ENCODE measurements around the gene EZH1. TPM values are rescaled to one million over a fixed set of nuclear protein-coding genes. Genes with fewer than 3 reads are reported as not detected.
"Not testable (repeated sequence)": the region's sequence is repeated elsewhere in the genome, so short reads cannot be mapped to it uniquely, and the experiment has no call there.

EZH1 gene
- total RNA-seq, 1 donor from 2014 or later = 13.0 TPM

DNA sequence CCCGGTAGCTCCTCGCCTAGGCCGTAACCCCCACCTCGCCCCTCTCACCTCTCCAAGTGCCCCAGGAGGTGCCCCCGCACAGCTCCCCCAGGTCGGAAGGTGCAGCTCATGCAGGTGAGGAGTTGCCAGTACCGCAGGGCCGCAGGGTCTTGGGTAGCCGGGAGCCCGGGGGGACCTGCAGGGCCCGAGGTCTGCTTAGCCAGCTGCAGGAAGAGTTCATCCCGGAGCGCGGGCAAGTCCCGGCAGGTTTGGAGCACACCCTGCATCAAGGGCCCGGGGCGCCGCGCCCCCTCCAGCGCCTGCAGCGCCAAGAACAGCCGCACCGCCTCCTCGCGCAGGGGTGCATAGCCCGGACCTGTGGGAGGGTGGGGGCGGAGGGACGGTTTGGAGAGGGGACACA, 72.8 kb downstream of the EZH1 start:
- Histone ChIP-seq H3K9me3 (ENCODE audit: control insufficient read depth in 3 of 3, low read length in 3 of 3) (no peaks in the 10 kb centered on the region), H3K4me3 (ENCODE audit: low read length in 3 of 3) (no peak overlapping the region), H3K4me1 (ENCODE audit: control insufficient read depth in 3 of 3, insufficient read depth in 3 of 3, low read length in 3 of 3) (peaks cover 41 to 76% (median 50%) of the 10 kb centered on the region in 3 donors), H3K27me3 (ENCODE audit: control insufficient read depth in 3 of 3, insufficient read depth in 3 of 3, low read length in 3 of 3) (no peaks in the 10 kb centered on the region), H3K36me3 (ENCODE audit: control insufficient read depth in 3 of 3, insufficient read depth in 3 of 3, low read length in 3 of 3) (peaks cover 42 to 50% (median 47%) of the 10 kb centered on the region in 3 donors), H3K27ac (ENCODE audit: low read depth, low read length) (peak overlapping the region; percentile 97), H3K9ac (ENCODE audit: low read depth in 1 of 3, low read length in 3 of 3) (no peak overlapping the region)

- Histone ChIP-seq H3K9ac (ENCODE audit: low read depth in 1 of 3, low read length in 3 of 3) (no peak overlapping the region), H3K27ac (ENCODE audit: low read depth, low read length) (no peak overlapping the region), H3K36me3 (ENCODE audit: control insufficient read depth in 3 of 3, insufficient read depth in 3 of 3, low read length in 3 of 3) (peaks cover 48 to 59% (median 51%) of the 10 kb centered on the region in 3 donors), H3K4me1 (ENCODE audit: control insufficient read depth in 3 of 3, insufficient read depth in 3 of 3, low read length in 3 of 3) (peaks cover 48 to 84% (median 57%) of the 10 kb centered on the region in 3 donors), H3K27me3 (ENCODE audit: control insufficient read depth in 3 of 3, insufficient read depth in 3 of 3, low read length in 3 of 3) (no peaks in the 10 kb centered on the region), H3K4me3 (ENCODE audit: low read length in 3 of 3) (no peak overlapping the region), H3K9me3 (ENCODE audit: control insufficient read depth in 3 of 3, low read length in 3 of 3) (no peaks in the 10 kb centered on the region)
Measured at GRCh38 chr17:42670789-42671657, 73.8 kb downstream of the EZH1 start.

GRCh38 chr17:42669977-42670788, 74.7 kb downstream of the EZH1 start:
- Histone ChIP-seq H3K9me3 (ENCODE audit: control insufficient read depth in 3 of 3, low read length in 3 of 3) (no peaks in the 10 kb centered on the region), H3K4me1 (ENCODE audit: control insufficient read depth in 3 of 3, insufficient read depth in 3 of 3, low read length in 3 of 3) (peaks cover 54 to 85% (median 57%) of the 10 kb centered on the region in 3 donors), H3K9ac (ENCODE audit: low read depth in 1 of 3, low read length in 3 of 3) (peak overlapping the region in 1 of 3 donors; percentile 57), H3K36me3 (ENCODE audit: control insufficient read depth in 3 of 3, insufficient read depth in 3 of 3, low read length in 3 of 3) (peaks cover 53 to 63% (median 56%) of the 10 kb centered on the region in 3 donors), H3K27me3 (ENCODE audit: control insufficient read depth in 3 of 3, insufficient read depth in 3 of 3, low read length in 3 of 3) (no peaks in the 10 kb centered on the region), H3K27ac (ENCODE audit: low read depth, low read length) (peak overlapping the region; percentile 36), H3K4me3 (ENCODE audit: low read length in 3 of 3) (no peak overlapping the region)

DNA sequence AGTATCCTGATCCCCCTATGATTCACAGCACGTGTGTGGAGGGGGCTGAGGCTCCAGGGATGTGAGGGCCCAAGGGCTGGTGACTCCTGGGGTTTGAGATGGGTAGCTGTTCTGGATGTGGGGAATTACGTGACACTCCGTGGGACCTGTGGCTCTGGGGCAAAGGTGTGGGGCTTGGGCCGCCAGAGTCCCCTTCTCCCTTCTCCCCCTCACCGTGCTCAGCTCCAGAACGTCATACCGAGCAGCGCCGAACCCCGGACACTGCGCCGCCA, 75.2 kb downstream of the EZH1 start:
- H3K4me1 ChIP-seq (ENCODE audit: control insufficient read depth in 3 of 3, insufficient read depth in 3 of 3, low read length in 3 of 3) = peaks cover 52 to 83% (median 55%) of the 10 kb centered on the region in 3 donors
- peaks cover 53 to 63% (median 56%) of the 10 kb centered on the region in 3 donors for H3K36me3 ChIP-seq (ENCODE audit: control insufficient read depth in 3 of 3, insufficient read depth in 3 of 3, low read length in 3 of 3)
- no peaks in the 10 kb centered on the region for H3K27me3 ChIP-seq (ENCODE audit: control insufficient read depth in 3 of 3, insufficient read depth in 3 of 3, low read length in 3 of 3)
- H3K4me3 ChIP-seq (ENCODE audit: low read length in 3 of 3) = no peak overlapping the region
- H3K9me3 ChIP-seq (ENCODE audit: control insufficient read depth in 3 of 3, low read length in 3 of 3) = no peaks in the 10 kb centered on the region
- peak overlapping the region in 2 of 3 donors; percentile 43 to 57 for H3K9ac ChIP-seq (ENCODE audit: low read depth in 1 of 3, low read length in 3 of 3)
- peak overlapping the region; percentile 36 for H3K27ac ChIP-seq (ENCODE audit: low read depth, low read length)

GRCh38 chr17:42667088-42667951, 77.5 kb downstream of the EZH1 start:
- Histone ChIP-seq H3K27me3 (ENCODE audit: control insufficient read depth in 3 of 3, insufficient read depth in 3 of 3, low read length in 3 of 3) (no peaks in the 10 kb centered on the region), H3K9ac (ENCODE audit: low read depth in 1 of 3, low read length in 3 of 3) (peak overlapping the region in 2 of 3 donors; percentile 68 to 70), H3K4me1 (ENCODE audit: control insufficient read depth in 3 of 3, insufficient read depth in 3 of 3, low read length in 3 of 3) (peaks cover 34 to 60% (median 40%) of the 10 kb centered on the region in 3 donors), H3K36me3 (ENCODE audit: control insufficient read depth in 3 of 3, insufficient read depth in 3 of 3, low read length in 3 of 3) (peaks cover 44 to 54% (median 49%) of the 10 kb centered on the region in 3 donors), H3K27ac (ENCODE audit: low read depth, low read length) (peak overlapping the region; percentile 71), H3K4me3 (ENCODE audit: low read length in 3 of 3) (peak overlapping the region in 2 of 3 donors; percentile 6 to 14), H3K9me3 (ENCODE audit: control insufficient read depth in 3 of 3, low read length in 3 of 3) (no peaks in the 10 kb centered on the region)

DNA sequence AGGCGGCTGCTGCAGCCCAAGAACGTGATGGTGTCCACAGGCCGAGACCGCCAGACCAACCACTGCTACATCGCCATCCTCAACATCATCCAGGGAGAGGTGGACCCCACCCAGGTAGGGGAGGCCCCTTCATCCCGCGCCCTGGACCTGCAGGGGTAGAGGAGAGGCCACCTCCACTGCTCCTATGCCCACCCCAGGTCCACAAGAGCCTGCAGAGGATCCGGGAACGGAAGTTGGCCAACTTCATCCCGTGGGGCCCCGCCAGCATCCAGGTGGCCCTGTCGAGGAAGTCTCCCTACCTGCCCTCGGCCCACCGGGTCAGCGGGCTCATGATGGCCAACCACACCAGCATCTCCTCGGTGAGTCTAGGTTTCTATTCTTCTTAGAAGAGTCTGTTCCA, 78.7 kb downstream of the EZH1 start:
- not testable (repeated sequence) for H3K27ac ChIP-seq (ENCODE audit: low read depth, low read length); H3K9me3 ChIP-seq (ENCODE audit: control insufficient read depth in 3 of 3, low read length in 3 of 3); H3K4me3 ChIP-seq (ENCODE audit: low read length in 3 of 3); H3K27me3 ChIP-seq (ENCODE audit: control insufficient read depth in 3 of 3, insufficient read depth in 3 of 3, low read length in 3 of 3); H3K9ac ChIP-seq (ENCODE audit: low read depth in 1 of 3, low read length in 3 of 3)
- Histone ChIP-seq H3K4me1 (ENCODE audit: control insufficient read depth in 3 of 3, insufficient read depth in 3 of 3, low read length in 3 of 3) (peaks cover 34 to 49% (median 40%) of the 10 kb centered on the region in 3 donors), H3K36me3 (ENCODE audit: control insufficient read depth in 3 of 3, insufficient read depth in 3 of 3, low read length in 3 of 3) (peaks cover 38 to 46% (median 42%) of the 10 kb centered on the region in 3 donors)

GRCh38 chr17:42665581-42666001, 79.2 kb downstream of the EZH1 start:
- peaks cover 34 to 41% (median 40%) of the 10 kb centered on the region in 3 donors for H3K36me3 ChIP-seq (ENCODE audit: control insufficient read depth in 3 of 3, insufficient read depth in 3 of 3, low read length in 3 of 3)
- no peaks in the 10 kb centered on the region for H3K27me3 ChIP-seq (ENCODE audit: control insufficient read depth in 3 of 3, insufficient read depth in 3 of 3, low read length in 3 of 3)
- no peaks in the 10 kb centered on the region for H3K9me3 ChIP-seq (ENCODE audit: control insufficient read depth in 3 of 3, low read length in 3 of 3)
- peaks cover 35 to 48% (median 40%) of the 10 kb centered on the region in 3 donors for H3K4me1 ChIP-seq (ENCODE audit: control insufficient read depth in 3 of 3, insufficient read depth in 3 of 3, low read length in 3 of 3)
- H3K4me3 ChIP-seq (ENCODE audit: low read length in 3 of 3) = no peak overlapping the region
- no peak overlapping the region for H3K27ac ChIP-seq (ENCODE audit: low read depth, low read length)
- H3K9ac ChIP-seq (ENCODE audit: low read depth in 1 of 3, low read length in 3 of 3) = no peak overlapping the region

DNA sequence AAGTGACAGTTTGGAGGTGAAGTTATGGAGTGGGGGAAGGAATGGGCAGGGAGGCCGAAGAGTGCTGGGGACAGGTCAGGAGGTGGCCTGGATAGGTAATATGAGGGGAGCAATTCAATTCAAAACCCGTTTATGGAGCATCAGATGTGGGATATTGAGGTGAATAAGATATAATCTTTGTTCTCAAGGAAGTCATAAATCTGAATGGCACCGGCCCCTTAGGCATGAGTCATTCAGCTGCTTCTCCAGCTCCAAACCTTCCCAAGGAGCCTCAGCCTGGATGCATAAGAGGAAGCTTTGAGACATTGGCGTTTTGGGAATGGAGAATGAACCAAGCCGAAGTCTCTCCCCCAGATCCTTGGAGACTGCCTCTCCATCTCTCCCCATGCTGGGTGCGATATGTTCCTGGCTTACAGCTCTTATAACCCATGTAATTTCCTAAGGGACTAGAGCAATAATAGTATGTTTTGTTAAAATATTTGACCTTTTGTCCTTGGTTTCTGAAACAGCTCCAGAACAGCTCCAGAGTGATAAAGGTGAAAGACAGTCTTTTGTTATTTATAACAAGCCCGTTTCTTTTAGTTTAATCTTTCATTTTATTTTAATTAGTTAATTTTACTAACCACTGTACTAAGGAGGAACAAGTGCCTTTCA, 84.0 kb downstream of the EZH1 start:
- Histone ChIP-seq H3K27ac (ENCODE audit: low read depth, low read length) (no peak overlapping the region), H3K9ac (ENCODE audit: low read depth in 1 of 3, low read length in 3 of 3) (no peak overlapping the region), H3K27me3 (ENCODE audit: control insufficient read depth in 3 of 3, insufficient read depth in 3 of 3, low read length in 3 of 3) (no peaks in the 10 kb centered on the region), H3K9me3 (ENCODE audit: control insufficient read depth in 3 of 3, low read length in 3 of 3) (no peaks in the 10 kb centered on the region), H3K4me1 (ENCODE audit: control insufficient read depth in 3 of 3, insufficient read depth in 3 of 3, low read length in 3 of 3) (peaks cover 12 to 24% (median 16%) of the 10 kb centered on the region in 3 donors), H3K4me3 (ENCODE audit: low read length in 3 of 3) (no peak overlapping the region), H3K36me3 (ENCODE audit: control insufficient read depth in 3 of 3, insufficient read depth in 3 of 3, low read length in 3 of 3) (peaks cover 10 to 15% (median 11%) of the 10 kb centered on the region in 3 donors)

DNA sequence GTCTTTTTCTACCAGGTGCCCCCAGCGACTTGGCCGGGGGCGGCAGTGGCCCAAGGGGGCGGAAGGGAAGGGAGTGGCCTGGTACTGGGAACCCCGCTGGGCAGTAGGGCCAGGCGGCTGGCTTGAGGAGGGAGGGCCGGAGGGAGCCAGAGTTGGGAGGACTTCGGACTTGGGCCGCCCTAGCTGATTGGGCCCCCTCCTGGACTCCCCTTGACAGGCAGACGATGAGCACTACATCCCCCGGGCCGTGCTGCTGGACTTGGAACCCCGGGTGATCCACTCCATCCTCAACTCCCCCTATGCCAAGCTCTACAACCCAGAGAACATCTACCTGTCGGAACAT, 84.9 kb downstream of the EZH1 start:
- Histone ChIP-seq H3K36me3 (ENCODE audit: control insufficient read depth in 3 of 3, insufficient read depth in 3 of 3, low read length in 3 of 3) (peaks cover 6 to 10% (median 6%) of the 10 kb centered on the region in 3 donors), H3K9ac (ENCODE audit: low read depth in 1 of 3, low read length in 3 of 3) (peak overlapping the region in 2 of 3 donors; percentile 76 to 84), H3K4me3 (ENCODE audit: low read length in 3 of 3) (peak overlapping the region in 1 of 3 donors; percentile 80), H3K4me1 (ENCODE audit: control insufficient read depth in 3 of 3, insufficient read depth in 3 of 3, low read length in 3 of 3) (peaks cover 10 to 18% (median 12%) of the 10 kb centered on the region in 3 donors), H3K27ac (ENCODE audit: low read depth, low read length) (peak overlapping the region; percentile 58)
- H3K27me3 ChIP-seq (ENCODE audit: control insufficient read depth in 3 of 3, insufficient read depth in 3 of 3, low read length in 3 of 3); H3K9me3 ChIP-seq (ENCODE audit: control insufficient read depth in 3 of 3, low read length in 3 of 3): not testable (repeated sequence)

Data from skeletal muscle tissue (tissue), 4 donors.